GM12878 (cell line): ENCODE results near the gene COQ4. TPM values are rescaled to one million over a fixed set of nuclear protein-coding genes. Genes with fewer than 3 reads are reported as not detected.
A peak's percentile ranks its signal among the peaks of the same experiment; 100 is the strongest.

Source experiments
- ATAC-seq: fragments of 200-7000 bp; cut with Tn5 transposase; 3 replicates; pipeline ENCODE4 v1.9.1; 2020; ENCODE audit warnings: mild to moderate bottlenecking, moderate library complexity
- Bru-seq: library from RNA; stranded (reverse); fragments of 400-500 nt; gene quantifications from one replicate; lab custom pipeline; 2021; lab: Mats Ljungman, UMichigan
- BruChase-seq, 2 experiments: library from RNA; stranded (reverse); fragments of 400-500 nt; gene quantifications; one replicate each; lab custom pipeline; 2021; lab: Mats Ljungman, UMichigan
- BruUV-seq: library from RNA; stranded (reverse); fragments of 400-500 nt; replicated peaks from 2 replicates; lab custom pipeline; 2021; lab: Mats Ljungman, UMichigan
- CTCF ChIA-PET: fragments of 300-600 bp; sonication (Branson Sonifier 250); formaldehyde crosslinking; extraction: SDS; loops from one replicate; lab custom pipeline; 2021; ENCODE audit warnings: inconsistent platforms; lab: Yijun Ruan, JAX
- POLR2A ChIA-PET: fragments of 350-600 bp; formaldehyde crosslinking; extraction: SDS; loops from one replicate; lab custom pipeline; 2021; ENCODE audit warnings: inconsistent platforms; lab: Charles Lee
- RAD21 ChIA-PET: fragments of 300-600 bp; sonication (Branson Sonifier 250); formaldehyde crosslinking; loops from one replicate; lab custom pipeline; 2023; ENCODE audit warnings: antibody characterized with exemption; ENCODE audit not compliant: unreplicated experiment; lab: Charles Lee
- SMC1A ChIA-PET: fragments of 300-600 bp; sonication (Branson Sonifier 250); formaldehyde crosslinking; loops from one replicate; lab custom pipeline; 2023; ENCODE audit not compliant: unreplicated experiment, uncharacterized antibody; lab: Charles Lee
- DNase-seq: peaks from one replicate; pipeline ENCODE4 v3.0.0-alpha.2; 2011; ENCODE audit warnings: low read depth, low spot score
- FAIRE-seq: peaks from 3 replicates; lab custom pipeline; 2011; peaks lifted over from hg19 to GRCh38; lab: Jason Lieb, UNC
- H2AFZ ChIP-seq: 2 replicates; pipeline ENCODE4 v1.6.0; 2011; ENCODE audit warnings: low read depth, low read length, control low read depth; ENCODE audit not compliant: control insufficient read depth
- H3K27ac ChIP-seq: 2 replicates; pipeline ENCODE4 v1.5.1; 2011; ENCODE audit warnings: control low read depth; ENCODE audit not compliant: control insufficient read depth, insufficient read depth
- H3K27me3 ChIP-seq, 2 experiments: replicated peaks in 1 of 2; 2 replicates each; pipeline versions ENCODE4 v1.6.0 to v1.6.1; 2011; ENCODE audit warnings: low read length in 1 of 2; ENCODE audit not compliant: control insufficient read depth in 2 of 2, insufficient read depth in 2 of 2
- H3K36me3 ChIP-seq, 2 experiments: 2 replicates each; pipeline ENCODE4 v1.5.1; 2011; ENCODE audit warnings: low read length in 1 of 2; ENCODE audit not compliant: control insufficient read depth in 2 of 2, insufficient read depth in 2 of 2
- H3K4me1 ChIP-seq: 2 replicates; pipeline ENCODE4 v1.6.1; 2011; ENCODE audit warnings: mild to moderate bottlenecking, low read length, moderate library complexity, mixed read lengths; ENCODE audit not compliant: control insufficient read depth, insufficient read depth
- H3K4me2 ChIP-seq: 2 replicates; pipeline ENCODE4 v1.6.0; 2011; ENCODE audit warnings: control low read depth; ENCODE audit not compliant: control insufficient read depth, insufficient read depth
- H3K4me3 ChIP-seq: fragments of 200-600 bp; sonication (generic); 2 replicates; pipeline ENCODE4 v1.5.1; 2016
- H3K79me2 ChIP-seq: 2 replicates; pipeline ENCODE4 v1.6.0; 2011; ENCODE audit warnings: low read length; ENCODE audit not compliant: control insufficient read depth, insufficient read depth
- H3K9ac ChIP-seq: 2 replicates; pipeline ENCODE4 v1.8.0; 2011; ENCODE audit warnings: low read length, control low read depth, mixed read lengths; ENCODE audit not compliant: control insufficient read depth, insufficient read depth
- H3K9me3 ChIP-seq: replicated peaks from 3 replicates; pipeline ENCODE4 v1.5.1; 2011; ENCODE audit warnings: mild to moderate bottlenecking, low read length; ENCODE audit not compliant: control insufficient read depth, insufficient read depth
- H4K20me1 ChIP-seq: 2 replicates; pipeline ENCODE4 v1.6.0; 2011; ENCODE audit not compliant: control insufficient read depth, insufficient read depth
- CHD4 ChIP-seq: fragments of 200-600 bp; sonication (generic); IDR thresholded peaks from 2 replicates; pipeline ENCODE4 v1.6.1; 2016; ENCODE audit warnings: mild to moderate bottlenecking
- CREB1 ChIP-seq: IDR thresholded peaks from 2 replicates; pipeline ENCODE4 v1.6.1; 2012; ENCODE audit warnings: low read depth, mild to moderate bottlenecking, inconsistent platforms
- HCFC1 ChIP-seq: fragments of 150-350 bp; IDR thresholded peaks from 2 replicates; pipeline ENCODE4 v1.6.1; 2014; ENCODE audit warnings: low read length
- HDAC2 ChIP-seq: fragments of 200-600 bp; sonication (generic); IDR thresholded peaks from 2 replicates; pipeline ENCODE4 v1.6.1; 2017
- IKZF2 ChIP-seq, 2 experiments: fragments of 450-650 bp; IDR thresholded peaks; 2 replicates each; pipeline ENCODE4 v1.6.1; 2017; ENCODE audit warnings: mild to moderate bottlenecking in 2 of 2, moderate library complexity in 2 of 2
- KAT2A ChIP-seq: conservative IDR thresholded peaks from 2 replicates; pipeline ENCODE4 v1.6.1; 2011; ENCODE audit warnings: low read depth, low read length; ENCODE audit not compliant: control insufficient read depth
- MLLT1 ChIP-seq: fragments of 450-650 bp; IDR thresholded peaks from 2 replicates; pipeline ENCODE4 v1.6.1; 2016; ENCODE audit warnings: mild to moderate bottlenecking
- NFXL1 ChIP-seq: fragments of 450-650 bp; IDR thresholded peaks from 2 replicates; pipeline ENCODE4 v1.6.1; 2017; ENCODE audit warnings: antibody characterized with exemption, mild to moderate bottlenecking, borderline replicate concordance
- NFYA ChIP-seq: IDR thresholded peaks from 2 replicates; pipeline ENCODE4 v1.6.1; 2011; ENCODE audit warnings: low read depth, mild to moderate bottlenecking, low read length, improper control_type of control experiment, borderline replicate concordance
- PBX3 ChIP-seq: IDR thresholded peaks from 2 replicates; pipeline ENCODE4 v1.6.1; 2011; ENCODE audit warnings: mild to moderate bottlenecking, low read depth, low read length, moderate library complexity; ENCODE audit not compliant: insufficient replicate concordance
- POLR2AphosphoS5 ChIP-seq: IDR thresholded peaks from 2 replicates; pipeline ENCODE4 v1.6.1; 2011; ENCODE audit warnings: mild to moderate bottlenecking, low read length, inconsistent platforms
- RAD51 ChIP-seq: fragments of 450-650 bp; IDR thresholded peaks from 2 replicates; pipeline ENCODE4 v1.6.1; 2016; ENCODE audit warnings: moderate library complexity, mild to moderate bottlenecking, inconsistent platforms
- RELA ChIP-seq: fragments of 450-650 bp; IDR thresholded peaks from 2 replicates; pipeline ENCODE4 v1.8.0; 2014; ENCODE audit warnings: borderline replicate concordance; ENCODE audit not compliant: partially characterized antibody
- SMAD5 ChIP-seq: IDR thresholded peaks from 2 replicates; pipeline ENCODE4 v1.6.1; 2016; ENCODE audit warnings: antibody characterized with exemption, low read depth
- TCF7 ChIP-seq: IDR thresholded peaks from 2 replicates; pipeline ENCODE4 v1.6.1; 2014; ENCODE audit warnings: antibody characterized with exemption, borderline replicate concordance
- YBX1 ChIP-seq: fragments of 450-650 bp; IDR thresholded peaks from 2 replicates; pipeline ENCODE4 v1.6.1; 2016; ENCODE audit warnings: antibody characterized with exemption
- ZNF207 ChIP-seq: fragments of 450-650 bp; IDR thresholded peaks from 2 replicates; pipeline ENCODE4 v1.6.1; 2014; ENCODE audit warnings: antibody characterized with exemption, mild to moderate bottlenecking, borderline replicate concordance
- WGBS: methylation state at CpG from one replicate; pipeline ENCODE4 v1.1.6; 2016; ENCODE audit warnings: low lambda C conversion rate; ENCODE audit not compliant: insufficient replicate concordance, insufficient coverage; ENCODE audit errors: missing lambda C conversion rate; 5-methylcytosine and 5-hydroxymethylcytosine counted together
- in situ Hi-C: fragments of 300-500 bp; cut with MboI; formaldehyde crosslinking; loops from 9 replicates; pipeline ENCODE4 v1.14.3; 2018; ENCODE audit warnings: mixed read lengths
- intact Hi-C: fragments of 100-400 bp; cut with micrococcal nuclease; formaldehyde crosslinking; loops from one replicate; pipeline ENCODE4 v1.14.2; 2022; ENCODE audit not compliant: unreplicated experiment
- long read RNA-seq, 2 experiments: library from polyadenylated mRNA; unstranded; transcript quantifications; one replicate each; pipeline ENCODE4 v2.0.0, GENCODE V29; 2019 to 2020
- polyA minus RNA-seq, 3 experiments: library from RNA; depleted of rRNA, polyadenylated mRNA; stranded (reverse); fragments of >200 nt; gene quantifications; 2 replicates each; pipeline ENCODE4 v1.2.3, GENCODE V29; 2011
- polyA plus RNA-seq, 11 experiments: library from polyadenylated mRNA; depleted of rRNA in 4 of 11; unstranded in 6 of 11; stranded (reverse) in 5 of 11; fragments of >200 nt; fragmentation: Nextera tagmentation in 4 of 11; fragmentation: Illumina TruSeq in 1 of 11; extraction: Ambion mirVana in 4 of 11; extraction: Trizol in 1 of 11; gene quantifications; 1 replicate in 1 of 11; 2 replicates in 10 of 11; pipeline versions ENCODE4 v1.2.1 to v1.2.3, GENCODE V29; 2011 to 2016; ENCODE audit warnings: inconsistent platforms in 2 of 11, missing spikeins in 2 of 11, low read depth in 1 of 11
- total RNA-seq, 4 experiments: library from RNA; depleted of rRNA in 3 of 4; stranded (reverse); fragments of >200 nt in 3 of 4; fragmentation: Illumina TruSeq in 1 of 4; extraction: Trizol in 1 of 4; gene quantifications; 2 replicates each; pipeline versions ENCODE4 v1.2.1 to v1.2.3, GENCODE V29; 2013 to 2021

The COQ4 gene
- 67.3 and 73.5 TPM in 2 replicates for total RNA-seq (2013; cell fraction: nucleolus; rRNA removed)
- total RNA-seq (2014; rRNA removed) = 57.6 and 64.1 TPM in 2 replicates
- total RNA-seq (2014; rRNA removed; fragmentation: Illumina TruSeq; extraction: Trizol) = 22.7 and 23.7 TPM in 2 replicates
- 39.3 and 39.4 TPM in 2 replicates for total RNA-seq (2021)
- polyA plus RNA-seq (2011; ENCODE audit: low read depth) = 13.2 TPM
- 23.7 and 37.9 TPM in 2 replicates for polyA plus RNA-seq (2011; rRNA removed)
- polyA plus RNA-seq (2011; cell fraction: cytosol; rRNA removed) = 57.9 and 75.2 TPM in 2 replicates
- 70.3 and 89.4 TPM in 2 replicates for polyA plus RNA-seq (2011; cell fraction: nucleus; rRNA removed)
- polyA plus RNA-seq (2012) = 26.5 and 29.8 TPM in 2 replicates
- polyA plus RNA-seq (2014; fragmentation: Illumina TruSeq; extraction: Trizol) = 12.4 and 23.9 TPM in 2 replicates
- polyA plus RNA-seq (2014; fragmentation: Nextera tagmentation; extraction: Ambion mirVana) = 1 to 10 TPM; 3.8 to 9.1 TPM
- polyA plus RNA-seq (2014; rRNA removed) = 61.6 and 62.2 TPM in 2 replicates
- polyA plus RNA-seq (2016; fragmentation: Nextera tagmentation; extraction: Ambion mirVana) = 10 to 100 TPM; 60.5 to 61.1 TPM
- polyA minus RNA-seq (2011; rRNA and poly(A)+ RNA removed) = 34.9 and 43.2 TPM in 2 replicates
- polyA minus RNA-seq (2011; cell fraction: cytosol; rRNA and poly(A)+ RNA removed) = 11.8 and 19.8 TPM in 2 replicates
- 24.5 and 43.3 TPM in 2 replicates for polyA minus RNA-seq (2011; cell fraction: nucleus; rRNA and poly(A)+ RNA removed)
- percentile 61 among the genes with signal in this experiment for Bru-seq, nascent RNA
- BruChase-seq, experiment 1, labeled RNA remaining after a 6-hour chase = percentile 73 among the genes with signal in this experiment
- BruChase-seq, experiment 2, labeled RNA remaining after a 2-hour chase = percentile 72 among the genes with signal in this experiment
- long read RNA-seq, experiment 1, transcript COQ4-201 (7 exons, 1,548 nt) = major isoform, 39 of 47 reads
- long read RNA-seq, experiment 1, partial matches to known transcripts = 0 of 47 reads
- long read RNA-seq, experiment 1, other reads (novel, unspliced or antisense) = 4 of 47 reads
- long read RNA-seq, experiment 2, transcript COQ4-201 (7 exons, 1,548 nt) = major isoform, 8 of 19 reads
- long read RNA-seq, experiment 2, partial matches to known transcripts = 3 of 19 reads
- long read RNA-seq, experiment 2, other reads (novel, unspliced or antisense) = 1 of 19 reads

- no peaks in the 10 kb centered on the region for H3K9me3 ChIP-seq
- RAD21 ChIA-PET = no interaction called here
- SMC1A ChIA-PET = no interaction called here
- H4K20me1 ChIP-seq = no peaks in the 10 kb centered on the region
- peak within 1 kb of the TSS; percentile 69 for H3K27ac ChIP-seq
- POLR2A ChIA-PET = interaction anchor here (0.6 kb wide), 1 partner anchor 53 kb away, joined by 4 read pairs; no protein-coding TSS in a partner anchor
- H3K36me3 ChIP-seq = peaks cover 1 to 8% of the 10 kb centered on the region in 2 experiments
- peaks cover 6% of the 10 kb centered on the region for H3K4me1 ChIP-seq
- peak within 1 kb of the TSS; percentile 87 for H3K4me2 ChIP-seq
- CTCF ChIA-PET = interaction anchor here (0.7 to 2.6 kb wide), 4 partner anchors 8 to 40 kb away, joined by 3 to 6 read pairs (median 4); no protein-coding TSS in a partner anchor
- H3K4me3 ChIP-seq = peak within 1 kb of the TSS; percentile 96
- intact Hi-C loops = loop anchor here (1.0 kb wide), 2 partner anchors 18 to 46 kb away; partner anchors contain the start of genes GOLGA2, SLC27A4 and SWI5
- peak; percentile 96 for ATAC-seq
- H3K79me2 ChIP-seq = peaks cover 29% of the 10 kb centered on the region
- peak; percentile 82 for DNase-seq
- in situ Hi-C loops = no loop called here
- peak within 1 kb of the TSS; percentile 65 for H3K9ac ChIP-seq
- WGBS = 2% methylated on average over 80 of the region's 83 CpGs
- peak within 1 kb of the TSS; percentile 95 for H2AFZ ChIP-seq
- no TSS peak for BruUV-seq
- no peaks in the 10 kb centered on the region for H3K27me3 ChIP-seq
- FAIRE-seq = peak; percentile 91
- TF ChIP-seq CHD4 = no peak
- no peak; the same call in 1 of the 2 replicates for TF ChIP-seq RAD51
- peak; percentile 89 for TF ChIP-seq RELA
- TF ChIP-seq CREB1 = peak; percentile 83
- peak; percentile 92 for TF ChIP-seq HCFC1
- TF ChIP-seq PBX3 = no peak
- TF ChIP-seq YBX1 = no peak
- peak; percentile 81; the same call in 1 of the 2 replicates for TF ChIP-seq POLR2AphosphoS5
- TF ChIP-seq IKZF2 (IDR thresholded peaks at IDR 0.05) = peak in 1 of 2 experiments; percentile 44; a peak in 1 of 4 replicates
- no peak for TF ChIP-seq KAT2A
- no peak for TF ChIP-seq NFXL1
- TF ChIP-seq NFYA = no peak
- TF ChIP-seq MLLT1 = peak; percentile 91
- TF ChIP-seq TCF7 = no peak; the same call in 1 of the 2 replicates
- peak; percentile 98 for TF ChIP-seq ZNF207
- no peak for TF ChIP-seq HDAC2
- TF ChIP-seq SMAD5 = no peak; the same call in none of the 2 replicates
Observed at GRCh38 chr9:128322404-128323211, at the start of gene COQ4, which contains the start of gene TRUB2. Gene COQ4 (plus strand): TSS chr9:128322839. CDS start chr9:128322859, 20 bp downstream. Gene TRUB2 (minus strand): TSS chr9:128322447. CDS start chr9:128322408, 39 bp downstream.
